ENCODE measurements around the gene RIPPLY1.

GRCh38 chrX:106927023-106927422, 23.9 kb upstream of the RIPPLY1 start:
- no peak for TF ChIP-seq CTCF (IDR thresholded peaks at IDR 0.05; ENCODE audit: insufficient read depth, low read length, poor library complexity, severe bottlenecking)
- no peak for TF ChIP-seq EZH2phosphoT487 (conservative IDR thresholded peaks at IDR 0.05; ENCODE audit: low read length)

Data from SU-DHL-6 (cell line).